MM.1S (cell line): ENCODE results near the gene DPM1.
A peak's percentile ranks its signal among the peaks of the same experiment; 100 is the strongest.

Source experiments
- DNase-seq: peaks from one replicate; pipeline ENCODE4 v3.0.0-alpha.2; 2015
- H2AFZ ChIP-seq: fragments of 300-600 bp; sonication (generic); 2 replicates; pipeline ENCODE4 v1.6.0; 2016; ENCODE audit warnings: antibody characterized with exemption, low read length
- H3F3A ChIP-seq: fragments of 300-600 bp; sonication (generic); 2 replicates; pipeline ENCODE4 v1.6.1; 2016; ENCODE audit warnings: mild to moderate bottlenecking, antibody characterized with exemption, low read length, moderate library complexity, mixed read lengths; ENCODE audit not compliant: insufficient read depth
- H3K27ac ChIP-seq: fragments of 300-600 bp; sonication (generic); 2 replicates; pipeline ENCODE4 v1.5.1; 2016; ENCODE audit warnings: mild to moderate bottlenecking, low read length
- H3K27me3 ChIP-seq: fragments of 300-600 bp; sonication (generic); replicated peaks from 2 replicates; pipeline ENCODE4 v1.6.0; 2016; ENCODE audit warnings: low read length; ENCODE audit not compliant: insufficient read depth
- H3K36me3 ChIP-seq: fragments of 300-600 bp; sonication (generic); replicated peaks from 2 replicates; pipeline ENCODE4 v1.6.1; 2016; ENCODE audit warnings: mild to moderate bottlenecking, low read length, mixed read lengths; ENCODE audit not compliant: insufficient read depth
- H3K4me1 ChIP-seq: fragments of 300-600 bp; sonication (generic); 2 replicates; pipeline ENCODE4 v1.6.1; 2016; ENCODE audit warnings: low read length, mixed read lengths
- H3K4me2 ChIP-seq: fragments of 300-600 bp; sonication (generic); 2 replicates; pipeline ENCODE4 v1.6.0; 2016; ENCODE audit warnings: low read depth, low read length
- H3K4me3 ChIP-seq: fragments of 300-600 bp; sonication (generic); 2 replicates; pipeline ENCODE4 v1.5.1; 2016; ENCODE audit warnings: low read length, mixed read lengths
- H3K79me2 ChIP-seq: fragments of 300-600 bp; sonication (generic); 2 replicates; pipeline ENCODE4 v1.6.1; 2016; ENCODE audit warnings: mixed run types, low read length, mixed read lengths
- H3K9ac ChIP-seq: fragments of 300-600 bp; sonication (generic); 2 replicates; pipeline ENCODE4 v1.6.1; 2016; ENCODE audit warnings: low read length, mixed read lengths
- H3K9me2 ChIP-seq: fragments of 300-600 bp; sonication (generic); replicated peaks from 2 replicates; pipeline ENCODE4 v1.6.1; 2016; ENCODE audit warnings: mild to moderate bottlenecking, low read length, mixed read lengths; ENCODE audit not compliant: insufficient read depth
- H3K9me3 ChIP-seq: fragments of 300-600 bp; sonication (generic); replicated peaks from 2 replicates; pipeline ENCODE4 v1.6.1; 2016; ENCODE audit warnings: mild to moderate bottlenecking, low read length, mixed read lengths; ENCODE audit not compliant: insufficient read depth
- H4K20me1 ChIP-seq: fragments of 300-600 bp; sonication (generic); 2 replicates; pipeline ENCODE4 v1.6.1; 2016; ENCODE audit warnings: mild to moderate bottlenecking, low read length, moderate library complexity, mixed read lengths; ENCODE audit not compliant: insufficient read depth
- CTCF ChIP-seq: fragments of 300-600 bp; sonication (generic); IDR thresholded peaks from 2 replicates; pipeline ENCODE4 v1.5.1; 2016; ENCODE audit warnings: antibody characterized with exemption, low read length, mixed read lengths
- EZH2 ChIP-seq: fragments of 300-600 bp; sonication (generic); optimal IDR thresholded peaks from 2 replicates; pipeline ENCODE3; 2017; ENCODE audit warnings: low read depth, mild to moderate bottlenecking, antibody characterized with exemption, low read length, mixed read lengths
- EZH2phosphoT487 ChIP-seq: fragments of 300-600 bp; sonication (generic); IDR thresholded peaks from 2 replicates; pipeline ENCODE4 v1.6.1; 2018; ENCODE audit warnings: antibody characterized with exemption, low read length

DPM1 gene

DNA sequence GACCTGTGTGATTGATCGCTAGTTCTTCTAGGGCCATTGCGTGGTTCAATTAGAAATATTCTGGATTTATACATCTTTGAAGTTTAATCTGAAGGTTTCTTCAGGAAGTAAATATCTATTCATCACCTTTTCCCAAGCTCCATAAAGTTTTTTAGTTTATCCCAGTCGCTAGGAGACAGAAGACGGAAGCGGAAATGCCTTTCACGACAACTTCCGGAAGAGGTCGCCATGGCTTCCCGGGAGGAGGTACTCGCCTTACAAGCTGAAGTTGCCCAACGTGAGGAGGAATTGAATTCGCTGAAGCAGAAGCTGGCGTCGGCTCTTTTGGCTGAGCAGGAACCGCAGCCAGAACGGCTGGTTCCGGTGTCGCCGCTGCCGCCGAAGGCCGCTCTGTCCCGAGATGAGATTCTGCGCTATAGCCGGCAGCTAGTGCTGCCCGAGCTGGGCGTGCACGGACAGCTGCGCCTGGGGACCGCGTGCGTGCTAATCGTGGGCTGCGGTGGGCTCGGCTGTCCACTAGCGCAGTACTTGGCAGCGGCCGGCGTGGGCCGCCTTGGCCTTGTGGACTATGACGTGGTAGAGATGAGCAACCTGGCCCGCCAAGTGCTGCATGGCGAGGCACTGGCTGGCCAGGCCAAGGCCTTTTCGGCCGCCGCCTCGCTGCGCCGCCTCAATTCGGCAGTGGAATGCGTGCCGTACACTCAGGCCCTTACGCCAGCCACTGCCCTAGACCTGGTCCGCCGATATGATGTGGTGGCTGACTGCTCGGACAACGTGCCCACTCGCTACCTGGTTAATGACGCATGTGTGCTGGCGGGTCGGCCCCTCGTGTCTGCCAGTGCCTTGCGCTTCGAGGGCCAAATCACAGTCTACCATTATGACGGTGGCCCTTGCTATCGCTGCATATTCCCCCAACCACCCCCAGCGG is 547 bp upstream of the DPM1 start, which contains the start of gene MOCS3:
MOCS3 (plus strand) TSS at position 204 of the 928 bp plus-strand sequence; CDS start at position 229, 25 bp downstream.
- H3K9ac ChIP-seq, result peak within 1 kb of the TSS; percentile 96
- peaks cover 7% of the 10 kb centered on the region; the same call in 1 of the 2 replicates for H4K20me1 ChIP-seq
- TF ChIP-seq CTCF (no peak), EZH2phosphoT487 (no peak), EZH2 (no peak)
- peak within 1 kb of the TSS; percentile 32 for H2AFZ ChIP-seq
- H3F3A ChIP-seq, result peaks cover 8% of the 10 kb centered on the region
- peaks cover 37% of the 10 kb centered on the region for H3K4me1 ChIP-seq
- H3K9me3 ChIP-seq, result no peaks in the 10 kb centered on the region
- H3K27me3 ChIP-seq, result no peaks in the 10 kb centered on the region
- H3K9me2 ChIP-seq, result no peaks in the 10 kb centered on the region
- peak within 1 kb of the TSS; percentile 74 for H3K27ac ChIP-seq
- peak within 1 kb of the TSS; percentile 81 for H3K4me3 ChIP-seq
- H3K79me2 ChIP-seq, result peaks cover 77% of the 10 kb centered on the region
- DNase-seq, result peak; percentile 92
- H3K36me3 ChIP-seq, result 0 out of 2 replicates have a peak, but pooled peaks cover 4% of the 10 kb centered on the region
- peak within 1 kb of the TSS; percentile 93 for H3K4me2 ChIP-seq

DNA sequence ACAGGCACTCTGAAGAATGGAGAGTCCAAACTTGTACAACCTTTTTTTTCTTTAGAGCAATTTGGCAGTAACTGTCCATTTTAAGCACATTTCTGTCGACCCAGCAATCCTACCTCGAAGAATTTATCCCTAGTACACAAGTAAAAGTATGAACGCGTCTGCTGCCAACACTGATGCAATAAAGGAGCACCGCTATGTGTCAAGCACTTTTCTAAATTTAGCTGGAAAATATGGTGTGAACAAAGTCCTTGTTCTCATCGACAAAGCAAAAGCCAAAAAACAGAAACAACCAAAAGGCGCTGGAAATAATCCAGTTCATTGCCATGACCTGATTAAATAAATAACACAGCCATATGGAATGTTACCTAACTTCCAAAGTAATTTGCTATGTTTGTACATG is 1.1 kb downstream of the DPM1 start:
- no peak overlapping the region for H2AFZ ChIP-seq
- TF ChIP-seq EZH2 (no peak), CTCF (no peak), EZH2phosphoT487 (no peak)
- H3K27me3 ChIP-seq, result no peaks in the 10 kb centered on the region
- H3K9me3 ChIP-seq, result no peaks in the 10 kb centered on the region
- peaks cover 4% of the 10 kb centered on the region; the same call in 1 of the 2 replicates for H3K36me3 ChIP-seq
- H3F3A ChIP-seq, result peaks cover 21% of the 10 kb centered on the region
- H3K9me2 ChIP-seq, result no peaks in the 10 kb centered on the region
- peak overlapping the region; percentile 81 for H3K4me3 ChIP-seq
- peak overlapping the region; percentile 74; the same call in 1 of the 2 replicates for H3K27ac ChIP-seq
- H3K4me1 ChIP-seq, result peaks cover 43% of the 10 kb centered on the region
- H3K79me2 ChIP-seq, result peaks cover 90% of the 10 kb centered on the region
- H4K20me1 ChIP-seq, result peaks cover 7% of the 10 kb centered on the region; the same call in 1 of the 2 replicates
- peak overlapping the region; percentile 93 for H3K4me2 ChIP-seq
- H3K9ac ChIP-seq, result peak overlapping the region; percentile 96
- DNase-seq, result no peak

- peak overlapping the region; percentile 39 for H3K4me2 ChIP-seq
- no peaks in the 10 kb centered on the region for H3K9me3 ChIP-seq
- H3K27me3 ChIP-seq, result no peaks in the 10 kb centered on the region
- peaks cover 31% of the 10 kb centered on the region for H3K4me1 ChIP-seq
- H3K9me2 ChIP-seq, result no peaks in the 10 kb centered on the region
- TF ChIP-seq CTCF, result no peak
- no peak for TF ChIP-seq EZH2phosphoT487
- no peak for TF ChIP-seq EZH2
- no peak for DNase-seq
- no peak overlapping the region for H2AFZ ChIP-seq
- peak overlapping the region; percentile 80 for H3K27ac ChIP-seq
- peak overlapping the region; percentile 50 for H3K9ac ChIP-seq
- peaks cover 93% of the 10 kb centered on the region for H3K79me2 ChIP-seq
- H3F3A ChIP-seq, result peaks cover 21% of the 10 kb centered on the region
- peak overlapping the region; percentile 26; the same call in 1 of the 2 replicates for H3K4me3 ChIP-seq
- H3K36me3 ChIP-seq, result peaks cover 28% of the 10 kb centered on the region
- peaks cover 7% of the 10 kb centered on the region; the same call in 1 of the 2 replicates for H4K20me1 ChIP-seq
Observed at GRCh38 chr20:50953821-50954220, 4.5 kb downstream of the DPM1 start.
